Activated naive CD8-positive, alpha-beta T cell treated with anti-CD3 and anti-CD28 coated beads for 36 hours (primary cell): Measurements from ENCODE around the gene EDRF1. TPM values are rescaled to one million over a fixed set of nuclear protein-coding genes. Genes with fewer than 3 reads are reported as not detected.

Experiments used
- DNase-seq: peaks from one replicate; pipeline ENCODE4 v3.0.0; 2021
- H3K27ac Mint-ChIP-seq: one replicate; pipeline ENCODE4 v1.8.0; 2022; ENCODE audit warnings: mild to moderate bottlenecking, moderate library complexity, mixed read lengths
- H3K27me3 Mint-ChIP-seq: one replicate; pipeline ENCODE4 v1.8.0; 2022; ENCODE audit warnings: mild to moderate bottlenecking, mixed read lengths
- H3K36me3 Mint-ChIP-seq: one replicate; pipeline ENCODE4 v1.8.0; 2021; ENCODE audit warnings: mild to moderate bottlenecking, mixed read lengths
- H3K4me1 Mint-ChIP-seq: one replicate; pipeline ENCODE4 v1.8.0; 2021; ENCODE audit warnings: mixed read lengths
- H3K4me3 Mint-ChIP-seq: one replicate; pipeline ENCODE4 v1.8.0; 2022; ENCODE audit warnings: mild to moderate bottlenecking, moderate library complexity, mixed read lengths
- H3K9me3 Mint-ChIP-seq: one replicate; pipeline ENCODE4 v1.8.0; 2022; ENCODE audit warnings: mixed read lengths
- total RNA-seq, 2 experiments: library from RNA; stranded (reverse); gene quantifications; one replicate each; pipeline ENCODE4 v1.2.3, GENCODE V29; 2021

The EDRF1 gene
- total RNA-seq, 2 experiments from 2014 or later: 28.1 to 30.6 TPM

GRCh38 chr10:125812128-125812750 is 92.7 kb downstream of the EDRF1 start:
- peaks cover 18% of the 10 kb centered on the region for H3K36me3 Mint-ChIP-seq
- no peaks in the 10 kb centered on the region for H3K27me3 Mint-ChIP-seq
- peaks cover 2% of the 10 kb centered on the region for H3K4me1 Mint-ChIP-seq

More at GRCh38 chr10:125812128-125812750, 92.7 kb downstream of the EDRF1 start:
- H3K27ac Mint-ChIP-seq: no peak overlapping the region
- no peaks in the 10 kb centered on the region for H3K9me3 Mint-ChIP-seq
- no peak for DNase-seq
- H3K4me3 Mint-ChIP-seq: no peak overlapping the region

Other genes with a start within 250 kb of the EDRF1 start
- gene TEX36, start 36.5 kb upstream of the EDRF1 start, total RNA-seq: not detected
- not detected for gene MMP21, start 56.1 kb downstream of the EDRF1 start, total RNA-seq
- 10 to 100 TPM; 48.4 to 50.1 TPM for gene UROS, start 103.5 kb downstream of the EDRF1 start, total RNA-seq
- gene BCCIP, start 103.8 kb downstream of the EDRF1 start, total RNA-seq: 100 to 1,000 TPM; 156 to 158 TPM
- 10 to 100 TPM; 27.6 to 27.8 TPM for gene DHX32, start 161.6 kb downstream of the EDRF1 start, total RNA-seq
- gene FANK1, start 176.9 kb downstream of the EDRF1 start, total RNA-seq: 1 to 10 TPM in 1 of 2 experiments, under 1 TPM in 1; 0.92 to 1.1 TPM